HTR-8/SVneo (cell line): ENCODE measurements around the gene SLC9A5.

Experiments used
- DNase-seq: peaks from one replicate; pipeline ENCODE4 v3.0.0; 2011; ENCODE audit warnings: low spot score, mixed read lengths; ENCODE audit not compliant: insufficient read length
- FAIRE-seq: peaks from 2 replicates; lab custom pipeline; 2011; peaks lifted over from hg19 to GRCh38; lab: Jason Lieb, UNC

SLC9A5 gene

GRCh38 chr16:67277999-67278772 lies 29.4 kb downstream of the SLC9A5 start:
- DNase-seq (peak; percentile 41), FAIRE-seq (peak; percentile 92)

DNA sequence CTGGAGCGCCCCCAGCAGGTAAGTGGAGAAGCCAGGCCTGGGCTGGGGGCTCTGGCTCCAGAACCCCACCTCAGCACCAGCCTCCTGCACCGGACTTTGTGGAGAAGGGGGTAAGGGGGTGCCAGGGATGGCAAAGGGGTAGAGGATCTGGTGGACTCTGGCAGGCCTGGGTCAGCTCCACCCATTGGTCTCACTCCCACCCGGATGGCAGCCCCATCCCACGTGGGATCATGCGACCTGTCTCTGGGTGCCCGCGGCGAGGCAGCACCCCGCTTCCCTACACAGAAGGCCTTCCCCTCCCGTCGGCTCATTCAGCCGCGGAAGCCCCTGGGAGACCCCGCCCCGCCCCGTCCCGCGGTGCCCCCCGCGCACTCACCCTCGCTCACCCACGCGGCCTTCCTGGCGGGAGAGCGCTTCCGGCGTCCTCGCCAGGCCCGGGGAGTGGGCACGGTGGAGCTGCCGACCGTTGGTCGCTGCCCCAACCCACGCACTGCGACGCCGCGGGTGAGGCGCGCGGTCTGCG lies 30.1 kb downstream of the SLC9A5 start:
- DNase-seq, result no peak
- FAIRE-seq, result no peak

GRCh38 chr16:67279296-67280089 lies 30.7 kb downstream of the SLC9A5 start, which contains the start of gene PLEKHG4:
PLEKHG4 (plus strand) TSS chr16:67279532; CDS start chr16:67280045, 513 bp downstream.
- DNase-seq (no peak), FAIRE-seq (no peak)

GRCh38 chr16:67280090-67281015 lies 31.6 kb downstream of the SLC9A5 start:
- DNase-seq, result no peak
- no peak for FAIRE-seq

DNA sequence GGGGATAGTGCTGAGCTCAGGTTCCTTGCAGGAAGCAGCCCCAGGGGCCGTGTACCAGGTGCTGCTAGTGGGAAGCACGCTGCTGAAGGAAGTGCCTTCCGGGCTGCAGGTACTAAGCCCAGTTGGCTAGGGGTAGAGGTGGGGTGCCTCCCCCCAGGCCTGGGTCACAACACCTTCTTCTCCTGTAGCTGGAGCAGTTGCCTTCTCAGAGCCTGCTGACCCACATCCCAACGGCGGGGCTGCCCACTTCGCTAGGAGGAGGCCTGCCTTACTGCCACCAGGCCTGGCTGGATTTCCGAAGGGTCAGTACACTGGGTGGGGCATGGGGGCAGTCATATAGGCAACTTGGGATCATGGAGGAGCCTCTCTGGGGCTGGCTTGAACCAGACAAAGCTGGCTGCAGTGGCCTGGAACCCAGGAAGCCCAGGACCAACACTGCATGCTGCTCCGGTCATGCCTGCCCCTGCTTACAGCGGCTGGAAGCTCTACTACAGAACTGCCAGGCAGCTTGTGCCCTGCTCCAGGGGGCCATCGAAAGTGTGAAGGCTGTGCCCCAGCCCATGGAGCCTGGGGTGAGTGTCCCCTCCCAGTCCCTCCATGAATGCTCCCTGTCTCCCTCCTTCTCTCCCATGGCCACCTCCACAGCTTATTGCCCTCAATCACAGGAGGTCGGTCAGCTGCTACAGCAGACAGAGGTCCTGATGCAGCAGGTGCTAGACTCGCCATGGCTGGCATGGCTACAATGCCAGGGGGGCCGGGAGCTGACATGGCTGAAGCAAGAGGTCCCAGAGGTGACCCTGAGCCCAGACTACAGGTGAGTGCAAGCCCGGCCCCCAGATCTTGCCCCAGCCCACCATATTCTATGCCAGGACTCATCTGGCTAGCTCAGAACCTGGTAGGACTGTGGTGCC lies 33.0 kb downstream of the SLC9A5 start:
- FAIRE-seq, result no peak
- DNase-seq, result no peak

GRCh38 chr16:67282447-67282805 lies 33.6 kb downstream of the SLC9A5 start:
- no peak for FAIRE-seq
- DNase-seq, result no peak

DNA sequence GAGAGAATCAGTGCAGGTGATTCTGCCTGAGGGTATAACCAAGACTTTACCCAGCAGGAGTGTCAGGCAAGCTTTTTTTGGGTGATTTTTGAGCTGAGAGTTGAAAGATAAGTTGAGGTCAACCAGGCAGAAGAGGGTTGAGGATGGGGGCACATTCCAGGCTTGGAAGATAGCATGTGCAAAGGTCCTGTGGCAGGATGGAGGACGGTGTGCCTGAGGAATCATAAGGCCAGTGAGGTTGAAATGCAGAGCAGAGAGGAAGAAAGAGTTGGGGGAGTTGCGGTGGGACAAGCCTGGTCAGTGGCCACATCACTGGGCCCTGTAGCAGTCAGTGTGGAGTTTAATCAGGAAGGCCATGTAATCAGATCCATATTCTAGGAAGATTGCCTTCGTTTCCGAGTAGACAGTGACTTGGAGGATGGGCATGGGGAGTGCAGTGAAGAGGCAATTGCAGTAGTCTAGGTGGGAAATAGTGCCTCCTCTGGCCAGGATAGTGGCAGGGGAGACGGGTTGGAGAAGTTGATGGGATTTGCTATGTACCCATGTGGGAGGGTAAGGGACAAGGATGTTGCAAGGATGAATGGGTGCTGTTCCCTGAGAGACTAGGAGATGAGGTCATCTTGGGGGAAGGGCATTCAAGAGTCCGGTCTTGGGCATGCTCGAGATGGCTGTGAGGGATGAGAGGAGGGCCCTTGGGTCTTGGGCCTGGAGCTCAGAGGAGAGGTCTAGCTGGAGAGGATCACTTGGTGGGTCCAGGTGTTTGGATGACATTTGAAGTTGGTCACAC lies 34.5 kb downstream of the SLC9A5 start:
- peak; percentile 66 for FAIRE-seq
- no peak for DNase-seq

- DNase-seq (no peak), FAIRE-seq (peak; percentile 31)
These were observed 35.2 kb downstream of the SLC9A5 start for GRCh38 chr16:67283826-67284555.

- FAIRE-seq, result peak; percentile 96
- DNase-seq, result peak; percentile 68
These were observed 36.2 kb downstream of the SLC9A5 start for GRCh38 chr16:67284699-67285646.

DNA sequence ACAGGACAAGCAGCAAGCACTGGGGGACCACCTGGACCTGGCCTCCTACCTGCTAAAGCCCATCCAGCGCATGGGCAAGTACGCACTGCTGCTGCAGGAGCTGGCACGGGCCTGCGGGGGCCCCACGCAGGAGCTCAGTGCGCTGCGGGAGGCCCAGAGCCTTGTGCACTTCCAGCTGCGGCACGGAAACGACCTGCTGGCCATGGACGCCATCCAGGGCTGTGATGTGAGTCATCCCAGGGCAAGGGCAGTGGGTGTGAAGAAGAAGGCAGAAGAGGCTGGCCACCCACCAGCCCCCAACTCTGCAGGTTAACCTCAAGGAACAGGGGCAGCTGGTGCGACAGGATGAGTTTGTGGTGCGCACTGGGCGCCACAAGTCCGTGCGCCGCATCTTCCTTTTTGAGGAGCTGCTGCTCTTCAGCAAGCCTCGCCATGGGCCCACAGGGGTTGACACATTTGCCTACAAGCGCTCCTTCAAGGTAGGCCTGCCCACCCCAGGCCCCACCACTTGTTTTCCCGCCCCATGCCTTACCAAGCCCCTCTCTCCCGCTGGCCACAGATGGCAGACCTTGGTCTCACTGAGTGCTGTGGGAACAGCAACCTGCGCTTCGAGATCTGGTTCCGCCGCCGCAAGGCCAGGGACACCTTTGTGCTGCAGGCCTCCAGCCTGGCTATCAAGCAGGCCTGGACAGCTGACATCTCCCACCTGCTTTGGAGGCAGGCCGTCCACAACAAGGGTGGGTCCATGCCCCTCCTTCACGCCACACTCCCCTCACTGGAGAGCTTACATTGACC lies 37.9 kb downstream of the SLC9A5 start:
- FAIRE-seq (no peak), DNase-seq (no peak)

GRCh38 chr16:67287960-67288359 lies 39.2 kb downstream of the SLC9A5 start:
- FAIRE-seq, result no peak
- no peak for DNase-seq

DNA sequence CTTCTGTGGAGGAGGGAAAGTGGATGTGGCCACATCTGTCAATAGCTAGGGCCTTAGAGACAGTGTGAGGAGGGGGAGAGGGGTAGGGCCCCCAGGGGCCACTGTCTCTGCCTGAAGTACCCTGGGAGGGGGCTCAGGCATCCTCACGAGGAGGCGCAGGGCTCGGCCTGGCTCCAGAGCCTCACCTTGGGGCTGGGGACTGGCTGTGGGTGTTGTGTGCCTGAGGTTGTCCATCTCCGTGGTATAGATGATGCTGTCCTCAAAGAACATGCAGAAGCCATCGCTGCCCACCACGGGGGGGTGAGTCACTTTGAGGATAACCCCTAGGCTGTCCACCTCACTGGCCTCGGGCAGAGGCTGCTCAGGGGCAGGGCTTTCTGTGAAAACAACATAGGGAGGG lies 42.7 kb downstream of the SLC9A5 start:
- FAIRE-seq, result no peak
- DNase-seq, result no peak

GRCh38 chr16:67294171-67294757 lies 45.5 kb downstream of the SLC9A5 start:
- no peak for DNase-seq
- no peak for FAIRE-seq

- FAIRE-seq (no peak), DNase-seq (no peak)
These were observed 46.2 kb downstream of the SLC9A5 start for GRCh38 chr16:67294938-67295361.

DNA sequence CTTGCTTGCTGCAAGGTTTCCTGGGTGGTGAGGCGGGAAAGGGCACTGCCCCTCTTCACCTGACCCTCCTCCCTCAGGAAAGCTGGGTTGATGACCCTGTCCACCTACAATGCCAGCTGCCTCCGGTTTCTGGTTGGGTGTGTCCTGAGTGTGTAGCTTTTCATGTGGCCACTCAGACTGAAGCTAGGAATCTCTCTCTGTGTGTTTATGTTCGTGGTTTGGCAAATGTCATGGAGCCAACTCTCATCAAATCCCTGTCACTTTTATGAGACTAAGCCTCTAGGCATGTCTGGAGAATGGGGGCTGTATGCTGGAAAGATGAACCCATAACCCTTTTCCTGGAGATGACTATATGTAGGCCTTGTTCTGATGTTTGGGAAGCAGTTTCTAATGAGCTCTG lies 47.6 kb downstream of the SLC9A5 start:
- FAIRE-seq (peak; percentile 81), DNase-seq (peak; percentile 62)
